GM12875 (cell line): Measurements from ENCODE around the gene RPN1.

Experiments
- H3K4me3 ChIP-seq: one replicate; pipeline ENCODE4 v1.5.1; 2011; ENCODE audit warnings: low read depth, low read length, control low read depth
- CTCF ChIP-seq: IDR thresholded peaks from 2 replicates; pipeline ENCODE4 v1.5.1; 2011; ENCODE audit warnings: low read depth, mild to moderate bottlenecking, control low read depth, inconsistent platforms, low read length, moderate library complexity, borderline replicate concordance; ENCODE audit not compliant: insufficient read depth

The RPN1 gene

GRCh38 chr3:128647307-128647706 is 3.3 kb downstream of the RPN1 start:
- no peak overlapping the region for H3K4me3 ChIP-seq
- TF ChIP-seq CTCF = no peak

GRCh38 chr3:128634075-128634611 is 16.5 kb downstream of the RPN1 start:
- TF ChIP-seq CTCF = no peak

GRCh38 chr3:128632301-128632700 is 18.3 kb downstream of the RPN1 start:
- no peak for TF ChIP-seq CTCF

More at GRCh38 chr3:128634075-128634611, 16.5 kb downstream of the RPN1 start:
- H3K4me3 ChIP-seq = no peak overlapping the region

GRCh38 chr3:128629936-128630335 is 20.7 kb downstream of the RPN1 start:
- H3K4me3 ChIP-seq = no peak overlapping the region
- no peak for TF ChIP-seq CTCF

More at GRCh38 chr3:128632301-128632700, 18.3 kb downstream of the RPN1 start:
- H3K4me3 ChIP-seq = no peak overlapping the region

- H3K4me3 ChIP-seq = no peak overlapping the region
- no peak for TF ChIP-seq CTCF
These were observed 25.1 kb downstream of the RPN1 start for GRCh38 chr3:128625409-128625945.

GRCh38 chr3:128624526-128625138 is 26.0 kb downstream of the RPN1 start:
- no peak overlapping the region for H3K4me3 ChIP-seq
- no peak for TF ChIP-seq CTCF

GRCh38 chr3:128623762-128624176 is 26.8 kb downstream of the RPN1 start:
- no peak for TF ChIP-seq CTCF
- H3K4me3 ChIP-seq = no peak overlapping the region
